ENCODE data around the gene CALCOCO2.
"Not testable (repeated sequence)": the region's sequence is repeated elsewhere in the genome, so short reads cannot be mapped to it uniquely, and the experiment has no call there.

Gene CALCOCO2

DNA sequence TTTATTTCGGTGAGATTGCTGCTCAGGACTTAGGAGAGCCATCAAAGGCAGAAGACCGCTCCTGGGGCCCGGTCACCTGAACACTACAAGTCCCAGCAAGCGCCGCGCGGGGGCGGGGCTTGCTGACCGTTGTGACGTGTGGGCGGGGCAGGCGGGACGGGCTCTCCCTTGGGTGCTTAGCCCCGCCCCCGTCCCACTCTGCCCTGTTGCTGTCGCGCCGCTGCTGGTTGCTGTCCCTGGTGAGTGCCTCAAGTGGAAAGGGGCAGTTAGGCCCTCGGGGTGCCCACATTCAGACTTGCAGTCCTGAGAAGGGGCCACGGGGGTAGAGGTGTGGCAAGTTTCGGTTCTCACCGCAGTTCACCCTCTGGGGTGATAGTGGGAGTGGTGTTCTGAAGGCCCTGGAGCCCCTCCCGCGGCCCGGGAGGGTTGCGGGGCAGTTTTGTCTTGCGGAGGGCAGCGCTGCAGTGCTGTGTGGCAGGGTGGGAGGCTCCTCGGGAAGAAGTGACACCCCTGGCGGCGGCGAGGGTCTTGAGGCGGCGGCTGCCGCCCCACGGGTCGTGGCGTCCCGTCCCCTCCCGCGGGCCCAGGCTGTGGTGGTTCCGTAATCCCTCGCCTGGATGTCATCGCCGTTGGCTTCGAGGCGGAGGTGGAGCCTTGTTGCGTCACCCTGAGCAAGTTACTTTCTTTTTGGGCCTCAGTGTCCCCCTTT lies at the start of gene CALCOCO2:
Gene CALCOCO2, plus strand, starts transcription at position 196 of the 709 bp plus-strand sequence. CDS start 10,673 bp downstream, outside the sequence.
- DNase-seq = peak; percentile 86

DNA sequence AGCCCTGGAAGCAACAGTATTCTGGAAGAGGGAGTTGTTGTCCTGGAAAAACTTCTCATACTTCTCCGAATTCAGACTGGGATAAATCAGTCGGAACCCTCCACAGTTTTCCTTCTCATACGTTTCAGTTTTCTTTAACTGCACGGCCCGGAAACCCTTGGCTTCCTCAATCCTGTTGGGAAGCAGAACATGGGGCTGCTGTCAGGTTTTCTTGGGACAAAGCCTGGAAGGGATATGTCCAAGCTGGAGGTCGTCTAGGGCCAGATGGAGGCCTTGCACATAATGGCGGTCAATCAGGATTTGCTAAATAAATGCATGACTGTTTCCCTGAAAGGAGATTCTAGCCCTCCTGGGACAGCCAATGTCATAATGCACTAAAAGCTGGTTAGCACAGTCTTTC lies 43.0 kb upstream of the CALCOCO2 start:
- no peak for DNase-seq

DNA sequence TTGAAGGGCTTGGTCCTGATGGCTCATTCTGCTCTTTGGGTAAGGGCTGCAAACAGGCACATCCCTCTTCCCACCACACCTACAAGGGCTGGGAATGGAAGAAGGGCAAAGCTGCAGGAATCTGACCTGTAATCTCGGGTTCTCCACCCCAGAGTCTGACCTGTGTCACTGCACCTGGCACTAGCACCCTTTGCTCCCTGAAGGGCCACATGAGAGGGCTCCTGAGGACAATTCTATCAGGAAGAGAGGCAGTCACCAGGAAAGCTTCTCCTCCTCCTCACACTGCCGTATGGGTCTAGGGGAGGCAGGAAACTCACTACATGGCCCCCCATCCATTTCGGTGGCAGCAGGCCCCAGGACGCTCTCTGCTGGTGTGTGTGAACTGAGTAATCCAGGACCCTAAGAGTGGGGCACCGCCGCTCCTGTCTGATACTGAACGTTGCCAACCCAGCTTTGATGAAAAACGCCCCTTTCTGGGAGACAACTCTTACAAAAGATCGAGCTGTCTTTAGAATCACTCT lies 40.2 kb upstream of the CALCOCO2 start:
- DNase-seq = no peak

DNA sequence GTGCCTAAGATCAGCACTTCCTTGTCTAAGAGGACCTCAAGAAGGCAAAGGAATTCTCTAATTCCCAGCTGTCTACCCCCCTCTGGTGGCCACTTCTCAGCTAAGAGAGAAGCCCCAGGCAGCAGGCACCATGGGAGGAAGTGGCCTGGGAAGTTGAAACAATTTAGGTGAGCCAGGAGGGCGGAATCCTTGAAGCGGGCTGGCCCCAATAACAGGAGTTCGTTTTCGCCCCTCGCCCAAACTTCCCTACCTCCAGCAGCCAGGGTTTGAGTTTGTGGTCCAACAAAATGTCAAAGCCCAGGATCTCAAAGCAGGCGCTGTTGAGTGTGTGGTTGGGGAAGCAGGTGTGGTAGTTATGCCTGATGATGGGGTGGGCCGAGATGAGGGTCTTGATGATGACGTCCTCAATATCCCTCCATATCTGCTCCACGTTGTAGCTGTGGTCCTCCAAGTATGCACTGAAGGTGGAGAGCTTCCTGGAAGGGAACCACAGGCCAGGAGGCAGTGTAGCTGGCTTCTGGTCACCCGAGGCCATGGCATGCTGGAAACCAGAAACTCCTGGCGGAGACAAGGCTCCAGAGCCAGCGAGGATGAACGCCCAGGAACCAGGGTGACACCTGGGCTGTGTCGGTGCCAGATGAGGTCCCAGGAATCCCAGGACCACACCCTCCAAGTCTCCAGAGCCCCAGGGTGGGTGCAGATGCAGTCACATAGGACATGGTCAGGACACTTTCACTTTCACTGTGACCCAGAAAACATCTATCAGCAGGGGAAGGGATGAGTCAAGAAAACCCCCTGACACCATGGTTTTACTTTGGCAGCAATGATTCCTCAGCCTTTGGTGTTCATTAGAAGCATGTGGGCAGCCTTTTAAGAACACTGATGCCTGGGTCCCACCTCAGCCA lies 39.5 kb upstream of the CALCOCO2 start:
- DNase-seq = peak; percentile 26

GRCh38 chr17:48792033-48792798 lies 38.6 kb upstream of the CALCOCO2 start:
- no peak for DNase-seq

DNA sequence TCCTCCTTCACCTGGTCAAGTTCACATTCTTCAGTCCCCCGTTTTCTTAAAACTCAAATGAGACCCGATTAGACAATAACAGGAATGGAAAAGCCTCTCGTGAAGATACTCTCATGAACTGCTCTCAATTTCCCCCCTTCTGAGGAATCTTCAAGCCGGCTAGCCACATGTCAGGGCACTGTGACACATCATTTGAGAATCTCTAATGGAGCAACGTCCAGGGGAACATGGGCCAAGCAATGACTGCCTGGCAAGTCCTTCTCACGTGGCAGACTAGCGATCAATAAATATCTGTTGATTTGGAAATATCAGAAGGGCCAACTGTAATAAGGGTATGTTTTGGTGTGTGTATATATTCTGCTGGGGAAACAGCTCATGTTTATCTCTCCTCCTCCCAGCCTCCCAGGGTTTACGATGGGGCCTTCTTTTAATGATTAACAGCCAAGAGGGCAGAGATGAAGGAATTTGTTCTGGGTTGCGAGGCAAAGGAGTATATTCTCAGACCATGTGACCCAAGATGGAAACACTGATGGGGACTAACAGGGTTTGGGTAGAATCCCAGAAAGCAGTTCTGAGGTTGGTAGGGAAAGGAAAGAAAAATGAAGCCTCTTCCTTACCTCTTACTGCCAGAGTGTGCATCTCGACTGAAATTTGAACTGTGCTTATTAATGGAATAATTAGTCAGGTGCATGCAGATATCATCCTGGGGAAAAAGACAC lies 35.2 kb upstream of the CALCOCO2 start:
- no peak for DNase-seq

GRCh38 chr17:48796163-48796522 lies 34.7 kb upstream of the CALCOCO2 start:
- not testable (repeated sequence) for DNase-seq

DNA sequence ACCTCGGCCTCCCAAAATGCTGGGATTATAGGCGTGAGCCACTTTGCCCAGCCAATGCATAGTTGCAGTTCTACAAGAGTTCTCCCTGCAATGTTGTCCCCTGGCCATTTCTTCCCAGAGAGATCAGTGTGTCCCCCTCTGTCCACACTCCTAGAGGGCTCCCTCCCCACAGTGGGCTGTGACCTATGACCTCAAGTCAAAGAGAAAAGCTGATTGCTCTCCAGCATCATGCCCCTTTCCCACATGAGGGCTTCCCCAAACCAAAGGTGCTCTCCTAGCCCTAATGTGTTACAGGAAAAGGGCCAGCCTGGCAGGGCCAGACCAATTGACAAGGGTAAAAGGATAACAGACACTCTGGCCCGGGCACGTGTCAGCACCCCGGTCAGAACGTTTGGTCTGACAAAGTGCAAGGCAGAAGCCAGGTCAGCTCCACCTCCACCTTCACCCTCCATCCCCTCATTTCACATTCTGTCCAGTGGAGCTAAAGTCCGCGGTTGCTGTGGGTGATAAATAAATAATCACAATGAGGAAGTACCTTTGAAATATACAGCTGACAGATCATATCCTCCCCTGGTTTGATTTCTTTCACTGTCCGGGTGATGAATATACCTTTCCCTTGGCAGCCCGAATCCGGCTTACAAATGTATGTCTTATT lies 31.6 kb upstream of the CALCOCO2 start:
- DNase-seq = no peak

GRCh38 chr17:48800626-48801217 lies 30.1 kb upstream of the CALCOCO2 start:
- DNase-seq = no peak

- peak; percentile 76 for DNase-seq
These were observed 25.9 kb upstream of the CALCOCO2 start for GRCh38 chr17:48804936-48805411.

- no peak for DNase-seq
These were observed 21.7 kb upstream of the CALCOCO2 start for GRCh38 chr17:48809182-48809581.

GRCh38 chr17:48812001-48812400 lies 18.8 kb upstream of the CALCOCO2 start:
- DNase-seq = no peak

DNA sequence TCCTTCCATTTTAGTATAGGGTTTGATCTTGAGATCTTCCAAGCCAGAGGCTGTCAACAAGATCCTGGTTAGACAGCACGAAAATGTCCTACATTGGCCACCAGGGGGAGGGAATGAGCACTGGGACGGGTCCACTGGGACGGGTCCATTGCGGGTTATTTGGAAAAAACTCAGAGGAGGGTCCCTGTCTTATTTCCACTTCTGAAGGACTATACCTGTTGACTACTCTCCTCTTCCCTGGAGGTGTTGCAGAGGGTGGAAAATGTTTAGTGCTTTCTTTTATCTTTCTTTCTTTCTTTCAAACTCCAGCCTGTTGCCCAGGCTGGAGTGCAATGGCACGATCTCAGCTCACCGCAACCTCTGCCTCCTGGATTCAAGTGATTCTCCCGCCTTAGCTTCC lies 16.3 kb upstream of the CALCOCO2 start:
- peak; percentile 72 for DNase-seq

DNA sequence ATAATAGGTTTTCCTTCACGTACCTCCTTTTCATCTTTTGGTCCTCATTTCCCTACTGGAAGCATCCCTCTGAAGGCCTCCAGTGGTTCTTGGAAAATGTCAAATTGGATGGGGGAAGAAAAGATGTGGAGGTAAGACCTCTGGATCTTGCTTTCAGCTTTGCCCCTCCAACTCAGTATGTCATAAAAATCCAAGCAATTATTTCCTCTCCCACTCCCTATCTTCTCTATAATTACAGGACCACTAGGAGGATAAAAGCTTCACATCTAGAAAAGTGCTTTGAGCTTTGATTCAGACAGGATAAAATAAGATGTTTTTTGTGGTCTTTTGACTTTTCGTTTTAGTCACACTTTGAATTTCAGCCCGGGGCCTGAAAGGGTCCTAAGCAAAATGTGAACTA lies 15.5 kb upstream of the CALCOCO2 start:
- no peak for DNase-seq

DNA sequence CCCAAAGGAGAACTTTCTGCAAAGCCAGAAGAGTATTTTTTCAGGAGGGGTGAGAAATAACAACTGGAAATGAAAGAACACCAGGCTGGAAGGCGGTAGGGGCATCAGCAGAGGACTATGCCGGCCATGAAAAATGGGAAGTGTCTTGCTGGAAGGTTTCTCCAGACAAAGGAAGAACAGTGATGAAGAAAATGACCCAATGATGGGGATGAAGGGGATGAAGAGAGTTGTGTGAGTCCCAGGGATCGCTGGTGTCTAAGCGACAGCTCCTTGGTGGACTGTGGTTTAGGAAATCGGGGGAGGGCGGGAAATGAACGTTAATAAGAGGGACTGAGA lies 14.4 kb upstream of the CALCOCO2 start:
- no peak for DNase-seq

DNA sequence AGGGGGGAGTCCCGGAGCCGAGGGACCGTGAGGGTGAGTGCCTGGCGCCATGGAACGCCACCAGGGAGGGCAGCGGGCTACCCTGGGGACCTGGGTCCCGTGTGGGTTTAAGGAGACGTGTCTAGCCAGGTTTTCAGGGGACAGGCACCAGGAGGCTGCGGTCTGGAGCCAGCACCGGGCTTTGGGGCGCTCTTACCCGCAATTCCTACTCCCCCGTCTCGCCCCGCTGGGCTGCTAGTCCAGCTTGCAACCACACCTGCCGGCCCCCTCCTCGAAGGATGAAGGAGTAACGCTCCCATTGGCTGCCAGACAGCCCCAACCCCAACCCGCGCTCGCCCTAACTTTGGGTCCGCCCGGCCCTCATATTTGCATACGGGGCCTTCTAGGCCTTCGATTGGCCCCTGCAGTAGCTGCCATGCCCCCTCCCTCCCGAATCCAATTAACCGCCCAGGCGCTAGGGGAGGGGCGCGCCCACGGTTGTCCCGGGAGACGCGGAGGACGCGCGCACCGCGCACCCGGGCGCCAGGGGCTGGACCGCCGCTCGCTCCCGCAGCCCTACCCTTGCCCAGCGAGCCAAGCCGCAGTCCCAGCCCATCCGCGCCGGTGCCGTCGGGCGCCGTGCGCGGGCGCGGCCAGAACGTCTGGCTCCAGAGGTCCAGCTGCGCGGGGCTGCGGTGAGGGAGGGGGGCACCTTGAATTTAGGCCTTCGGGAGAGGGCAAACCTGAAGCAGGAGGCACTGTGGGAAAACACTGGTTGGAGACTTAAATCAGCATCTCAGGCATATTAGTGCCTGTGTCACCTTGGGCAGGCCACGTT lies 13.9 kb upstream of the CALCOCO2 start, which contains the start of gene TTLL6:
Gene TTLL6, minus strand, starts transcription at position 456 of the 817 bp plus-strand sequence. Its CDS starts 157 bp downstream, at position 299.
- peak; percentile 78 for DNase-seq

DNA sequence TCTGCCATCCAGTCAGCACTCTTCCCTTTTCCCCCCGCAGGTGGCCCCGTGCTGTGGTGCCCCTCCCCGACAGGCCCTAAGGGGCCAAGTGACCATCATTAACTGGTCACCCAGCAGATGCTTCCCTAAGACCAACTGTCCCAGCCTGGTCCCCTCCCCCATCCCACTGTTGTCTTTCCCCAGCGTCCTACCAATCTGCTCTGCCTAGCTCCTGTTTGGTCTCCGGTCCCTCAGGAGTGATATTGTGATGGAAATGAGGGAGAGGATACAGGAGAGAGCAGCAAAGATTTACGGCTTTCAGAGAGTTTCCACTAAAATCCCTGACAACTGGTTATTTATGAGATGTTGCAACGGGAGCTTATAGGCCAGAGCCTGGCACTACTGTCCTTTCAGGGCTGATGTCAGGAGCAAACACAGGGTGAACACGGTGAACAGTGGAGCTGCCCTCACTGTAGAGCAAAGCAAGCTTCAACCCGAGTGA lies 12.4 kb upstream of the CALCOCO2 start:
- no peak for DNase-seq

DNA sequence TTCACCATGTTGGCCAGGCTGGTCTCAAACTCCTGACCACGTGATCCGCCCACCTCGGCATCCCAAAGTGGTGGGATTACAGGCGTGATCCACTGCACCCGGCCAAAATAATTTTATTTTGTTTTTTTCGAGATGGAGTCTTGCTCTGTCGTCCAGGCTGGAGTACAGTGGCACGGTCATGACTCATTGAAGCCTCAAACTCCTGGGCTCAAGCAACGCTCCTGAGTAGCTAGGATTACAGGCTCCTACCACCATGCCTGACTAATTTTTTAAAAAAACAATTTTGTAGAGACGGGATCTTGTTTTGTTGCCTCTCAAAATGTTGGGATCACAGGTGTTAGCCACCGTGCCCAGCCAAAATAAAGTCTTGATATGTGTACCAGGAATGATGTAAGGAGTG lies 11.4 kb upstream of the CALCOCO2 start:
- no peak for DNase-seq

- DNase-seq = not testable (repeated sequence)
These were observed 9.9 kb upstream of the CALCOCO2 start for GRCh38 chr17:48820936-48821335.

Measured in stimulated activated CD4-positive, alpha-beta T cell treated with anti-CD3 and anti-CD28 coated beads, Interleukin-4, amount 100 ng/mL, for 24 hours (primary cell).